Caco-2 (cell line): Measurements from ENCODE around the gene MARS1. TPM values are rescaled to one million over a fixed set of nuclear protein-coding genes. Genes with fewer than 3 reads are reported as not detected.

Experiments used
- BruUV-seq: library from RNA; stranded (reverse); fragments of 400-500 nt; replicated peaks from 2 replicates; lab custom pipeline; 2021; lab: Mats Ljungman, UMichigan
- CTCF ChIA-PET: fragments of 300-600 bp; sonication (Branson Sonifier 250); formaldehyde crosslinking; loops from one replicate; lab custom pipeline; 2022; ENCODE audit warnings: antibody characterized with exemption; lab: Charles Lee
- POLR2A ChIA-PET: fragments of 300-600 bp; sonication (Branson Sonifier 250); formaldehyde crosslinking; loops from one replicate; lab custom pipeline; 2022; ENCODE audit warnings: antibody characterized with exemption; lab: Charles Lee
- DNase-seq, 2 experiments: peaks; one replicate each; pipeline versions ENCODE4 v3.0.0 to v3.0.0-alpha.2; 2020 to 2022
- H3K27me3 ChIP-seq: replicated peaks from 2 replicates; pipeline ENCODE4 v1.6.0; 2011; ENCODE audit warnings: low read length; ENCODE audit not compliant: control insufficient read depth, insufficient read depth
- H3K36me3 ChIP-seq: 2 replicates; pipeline ENCODE4 v1.5.1; 2011; ENCODE audit warnings: low read length; ENCODE audit not compliant: control insufficient read depth, insufficient read depth
- H3K4me1 ChIP-seq: fragments of 250-450 bp; sonication (Bioruptor Pico); 2 replicates; pipeline ENCODE4 v1.5.1; 2020; ENCODE audit warnings: mild to moderate bottlenecking
- H3K4me3 ChIP-seq: 2 replicates; pipeline ENCODE4 v1.5.1; 2011; ENCODE audit warnings: low read depth, mild to moderate bottlenecking, control low read depth, low read length
- H3K9me3 ChIP-seq: fragments of 250-450 bp; sonication (Bioruptor Pico); 2 replicates; pipeline ENCODE4 v1.5.1; 2020; ENCODE audit warnings: mild to moderate bottlenecking, moderate library complexity
- H3K27ac Mint-ChIP-seq: one replicate; pipeline ENCODE4 v1.8.0; 2022; ENCODE audit warnings: mixed read lengths; ENCODE audit not compliant: unreplicated experiment
- H3K27me3 Mint-ChIP-seq: one replicate; pipeline ENCODE4 v1.8.0; 2022; ENCODE audit warnings: mixed read lengths; ENCODE audit not compliant: insufficient read depth, unreplicated experiment
- H3K36me3 Mint-ChIP-seq: one replicate; pipeline ENCODE4 v1.8.0; 2022; ENCODE audit warnings: mild to moderate bottlenecking, mixed read lengths; ENCODE audit not compliant: insufficient read depth, unreplicated experiment
- H3K4me1 Mint-ChIP-seq: one replicate; pipeline ENCODE4 v1.8.0; 2022; ENCODE audit warnings: low read depth, mixed read lengths; ENCODE audit not compliant: unreplicated experiment
- H3K4me3 Mint-ChIP-seq: one replicate; pipeline ENCODE4 v1.8.0; 2022; ENCODE audit warnings: mild to moderate bottlenecking, moderate library complexity, mixed read lengths; ENCODE audit not compliant: unreplicated experiment
- H3K9me3 Mint-ChIP-seq: one replicate; pipeline ENCODE4 v1.8.0; 2022; ENCODE audit warnings: mixed read lengths; ENCODE audit not compliant: unreplicated experiment
- intact Hi-C: fragments of 100-400 bp; cut with micrococcal nuclease; formaldehyde crosslinking; loops from one replicate; pipeline ENCODE4 v1.10.0; 2022; ENCODE audit not compliant: unreplicated experiment
- total RNA-seq: library from RNA; stranded (reverse); gene quantifications from 2 replicates; pipeline ENCODE4 v1.2.3, GENCODE V29; 2022
- TF ChIP-seq, protein P1 (sequence below), 2 experiments: fragments of 200-600 bp in 1 of 2; IDR thresholded peaks; 1 replicate in 1 of 2; 2 replicates in 1 of 2; pipeline versions ENCODE4 v1.5.1 to v1.8.0; 2011 to 2022; ENCODE audit warnings: antibody characterized with exemption in 1 of 2, control low read depth in 1 of 2, inconsistent platforms in 1 of 2, low read depth in 1 of 2, low read length in 1 of 2, mild to moderate bottlenecking in 1 of 2, moderate library complexity in 1 of 2; ENCODE audit not compliant: insufficient read depth in 1 of 2, severe bottlenecking in 1 of 2, unreplicated experiment in 1 of 2

The MARS1 gene
- total RNA-seq, 1 experiment from 2014 or later: 583 TPM

DNA sequence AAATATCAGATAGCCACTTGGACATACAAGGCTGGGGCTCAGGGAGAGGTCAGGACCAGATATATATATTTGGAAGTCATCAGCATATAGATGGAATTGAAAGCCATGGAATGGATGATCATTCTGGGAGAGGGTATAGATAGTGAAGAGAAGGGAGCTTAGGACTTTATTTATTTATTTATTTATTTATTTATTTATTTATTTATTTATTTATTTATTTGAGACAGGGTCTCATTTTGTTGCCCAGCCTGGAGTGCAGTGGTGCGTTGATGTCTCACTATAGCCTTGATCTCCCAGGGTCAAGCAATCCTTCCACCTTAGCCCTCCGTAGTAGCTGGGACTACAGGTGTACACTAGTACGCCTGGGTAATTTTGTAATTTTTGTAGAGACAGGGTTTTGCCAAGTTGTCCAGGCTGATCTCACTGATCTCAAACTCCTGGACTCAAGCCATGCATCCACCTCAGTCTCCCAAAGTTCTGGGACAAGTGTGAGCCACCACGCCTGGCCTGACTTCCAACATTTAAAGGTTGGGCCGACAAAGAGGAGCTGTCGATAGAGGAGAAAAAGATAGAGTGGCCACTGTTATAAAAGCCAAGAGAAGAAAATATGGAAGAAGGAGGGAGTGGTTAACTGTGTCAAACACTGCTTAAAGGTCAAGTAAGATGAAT is 41.4 kb upstream of the MARS1 start:
- Histone ChIP-seq H3K27me3 (no peaks in the 10 kb centered on the region), H3K4me3 (no peak overlapping the region), H3K36me3 (no peaks in the 10 kb centered on the region), H3K4me1 (peaks cover 8% of the 10 kb centered on the region; the same call in 1 of the 2 replicates), H3K9me3 (no peaks in the 10 kb centered on the region)
- Mint-ChIP-seq H3K9me3 (no peaks in the 10 kb centered on the region), H3K36me3 (no peaks in the 10 kb centered on the region), H3K4me3 (no peak overlapping the region), H3K27me3 (no peaks in the 10 kb centered on the region), H3K27ac (no peak overlapping the region), H3K4me1 (no peaks in the 10 kb centered on the region)
- ChIA-PET POLR2A (no interaction called here), CTCF (interaction anchor here (0.5 kb wide), 1 partner anchor 191 kb away, joined by 4 read pairs; no protein-coding TSS in a partner anchor)
- TF ChIP-seq, protein P1, sequence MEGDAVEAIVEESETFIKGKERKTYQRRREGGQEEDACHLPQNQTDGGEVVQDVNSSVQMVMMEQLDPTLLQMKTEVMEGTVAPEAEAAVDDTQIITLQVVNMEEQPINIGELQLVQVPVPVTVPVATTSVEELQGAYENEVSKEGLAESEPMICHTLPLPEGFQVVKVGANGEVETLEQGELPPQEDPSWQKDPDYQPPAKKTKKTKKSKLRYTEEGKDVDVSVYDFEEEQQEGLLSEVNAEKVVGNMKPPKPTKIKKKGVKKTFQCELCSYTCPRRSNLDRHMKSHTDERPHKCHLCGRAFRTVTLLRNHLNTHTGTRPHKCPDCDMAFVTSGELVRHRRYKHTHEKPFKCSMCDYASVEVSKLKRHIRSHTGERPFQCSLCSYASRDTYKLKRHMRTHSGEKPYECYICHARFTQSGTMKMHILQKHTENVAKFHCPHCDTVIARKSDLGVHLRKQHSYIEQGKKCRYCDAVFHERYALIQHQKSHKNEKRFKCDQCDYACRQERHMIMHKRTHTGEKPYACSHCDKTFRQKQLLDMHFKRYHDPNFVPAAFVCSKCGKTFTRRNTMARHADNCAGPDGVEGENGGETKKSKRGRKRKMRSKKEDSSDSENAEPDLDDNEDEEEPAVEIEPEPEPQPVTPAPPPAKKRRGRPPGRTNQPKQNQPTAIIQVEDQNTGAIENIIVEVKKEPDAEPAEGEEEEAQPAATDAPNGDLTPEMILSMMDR (IDR thresholded peaks at IDR 0.05; ENCODE audit: insufficient read depth in 1 of 2, low read depth in 1 of 2, low read length in 1 of 2, severe bottlenecking in 1 of 2, unreplicated experiment in 1 of 2): no peak
- BruUV-seq: no TSS peak
- intact Hi-C loops: no loop called here
- DNase-seq: no peak

DNA sequence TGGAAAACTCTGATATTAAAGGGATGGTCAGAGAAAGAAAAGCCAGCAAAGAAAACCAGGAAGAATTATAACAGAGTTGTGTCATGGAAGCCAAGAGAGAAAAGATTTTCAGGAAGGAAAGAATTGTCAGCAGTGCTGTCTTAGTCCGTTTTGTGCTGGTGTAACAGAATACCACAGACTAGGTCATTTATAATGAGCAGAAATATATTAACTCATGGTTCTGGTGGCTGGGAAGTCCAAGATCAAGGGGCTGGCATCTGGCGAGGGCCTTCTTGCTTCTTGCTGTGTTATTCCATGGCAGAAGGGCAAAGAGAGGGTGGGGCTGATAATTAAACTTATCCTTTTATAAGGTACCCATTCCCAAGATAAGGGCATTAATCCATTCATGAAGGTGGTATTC is 39.2 kb upstream of the MARS1 start:
- Mint-ChIP-seq H3K27ac (no peak overlapping the region), H3K9me3 (no peaks in the 10 kb centered on the region), H3K27me3 (no peaks in the 10 kb centered on the region), H3K4me3 (no peak overlapping the region), H3K4me1 (peaks cover 6% of the 10 kb centered on the region), H3K36me3 (no peaks in the 10 kb centered on the region)
- H3K27me3 ChIP-seq: no peaks in the 10 kb centered on the region
- peaks cover 17% of the 10 kb centered on the region; the same call in 1 of the 2 replicates for H3K4me1 ChIP-seq
- no peak overlapping the region for H3K4me3 ChIP-seq
- CTCF ChIA-PET: interaction anchor here (0.6 kb wide), 1 partner anchor 300 kb away, joined by 8 read pairs; no protein-coding TSS in a partner anchor
- BruUV-seq: no TSS peak
- H3K9me3 ChIP-seq: no peaks in the 10 kb centered on the region
- DNase-seq: no peak
- intact Hi-C loops: no loop called here
- TF ChIP-seq, protein P1 (IDR thresholded peaks at IDR 0.05; ENCODE audit: insufficient read depth in 1 of 2, low read depth in 1 of 2, low read length in 1 of 2, severe bottlenecking in 1 of 2, unreplicated experiment in 1 of 2): no peak
- POLR2A ChIA-PET: interaction anchor here (0.6 kb wide), 1 partner anchor 39 kb away, joined by 4 read pairs; no protein-coding TSS in a partner anchor
- H3K36me3 ChIP-seq: no peaks in the 10 kb centered on the region

DNA sequence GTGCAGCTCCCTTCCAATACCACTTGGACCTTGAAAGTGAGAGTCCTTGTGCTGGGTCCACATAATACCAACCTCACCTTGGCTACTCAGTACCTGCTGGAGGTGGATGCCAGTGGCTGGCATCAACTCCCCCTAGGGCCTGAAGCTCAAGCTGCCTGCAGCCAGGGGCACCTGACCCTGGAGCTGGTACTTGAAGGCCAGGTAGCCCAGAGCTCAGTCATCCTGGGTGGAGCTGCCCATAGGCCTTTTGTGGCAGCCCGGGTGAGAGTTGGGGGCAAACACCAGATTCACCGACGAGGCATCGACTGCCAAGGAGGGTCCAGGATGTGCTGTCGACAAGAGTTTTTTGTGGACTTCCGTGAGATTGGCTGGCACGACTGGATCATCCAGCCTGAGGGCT is 38.5 kb upstream of the MARS1 start:
- TF ChIP-seq, protein P1 (IDR thresholded peaks at IDR 0.05; ENCODE audit: insufficient read depth in 1 of 2, low read depth in 1 of 2, low read length in 1 of 2, severe bottlenecking in 1 of 2, unreplicated experiment in 1 of 2): no peak
- Mint-ChIP-seq H3K4me1 (peaks cover 6% of the 10 kb centered on the region), H3K36me3 (no peaks in the 10 kb centered on the region), H3K9me3 (no peaks in the 10 kb centered on the region), H3K27me3 (no peaks in the 10 kb centered on the region), H3K27ac (no peak overlapping the region), H3K4me3 (no peak overlapping the region)
- POLR2A ChIA-PET: no interaction called here
- intact Hi-C loops: no loop called here
- Histone ChIP-seq H3K9me3 (no peaks in the 10 kb centered on the region), H3K36me3 (no peaks in the 10 kb centered on the region), H3K4me3 (no peak overlapping the region), H3K4me1 (peaks cover 21% of the 10 kb centered on the region), H3K27me3 (no peaks in the 10 kb centered on the region)
- BruUV-seq: no TSS peak
- DNase-seq: no peak
- CTCF ChIA-PET: no interaction called here
